Right kidney (tissue), 9 donors: Measurements from ENCODE around the gene BST1.

ENCODE experiments used
- DNase-seq: peaks from one replicate; pipeline ENCODE4 v3.0.0-alpha.2; 2016
- long read RNA-seq, 8 donors: transcript quantifications; one replicate each; lab custom pipeline, GENCODE V29; 2026

The BST1 gene, protein sequence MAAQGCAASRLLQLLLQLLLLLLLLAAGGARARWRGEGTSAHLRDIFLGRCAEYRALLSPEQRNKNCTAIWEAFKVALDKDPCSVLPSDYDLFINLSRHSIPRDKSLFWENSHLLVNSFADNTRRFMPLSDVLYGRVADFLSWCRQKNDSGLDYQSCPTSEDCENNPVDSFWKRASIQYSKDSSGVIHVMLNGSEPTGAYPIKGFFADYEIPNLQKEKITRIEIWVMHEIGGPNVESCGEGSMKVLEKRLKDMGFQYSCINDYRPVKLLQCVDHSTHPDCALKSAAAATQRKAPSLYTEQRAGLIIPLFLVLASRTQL
- long read RNA-seq, donor 1, transcript BST1-201 (9 exons, 1,480 nt) = major isoform, 6 of 6 reads
- long read RNA-seq, donor 1, partial matches to known transcripts = 0 of 6 reads
- long read RNA-seq, donor 1, other reads (novel, unspliced or antisense) = 0 of 6 reads
- long read RNA-seq, donor 2, partial matches to known transcripts = 6 of 7 reads
- long read RNA-seq, donor 2, other reads (novel, unspliced or antisense) = 0 of 7 reads
- long read RNA-seq, donor 3, partial matches to known transcripts = 0 of 2 reads
- long read RNA-seq, donor 3, other reads (novel, unspliced or antisense) = 0 of 2 reads
- long read RNA-seq, donor 4, partial matches to known transcripts = 0 of 1 reads
- long read RNA-seq, donor 4, other reads (novel, unspliced or antisense) = 0 of 1 reads
- long read RNA-seq, donor 5, transcript BST1-201 (9 exons, 1,480 nt) = major isoform, 5 of 5 reads
- long read RNA-seq, donor 5, partial matches to known transcripts = 0 of 5 reads
- long read RNA-seq, donor 5, other reads (novel, unspliced or antisense) = 0 of 5 reads
- long read RNA-seq, donor 6, partial matches to known transcripts = 10 of 14 reads
- long read RNA-seq, donor 6, other reads (novel, unspliced or antisense) = 0 of 14 reads
- long read RNA-seq, donor 7, partial matches to known transcripts = 14 of 18 reads
- long read RNA-seq, donor 7, other reads (novel, unspliced or antisense) = 0 of 18 reads
- long read RNA-seq, donor 8, partial matches to known transcripts = 0 of 2 reads
- long read RNA-seq, donor 8, other reads (novel, unspliced or antisense) = 0 of 2 reads

DNA sequence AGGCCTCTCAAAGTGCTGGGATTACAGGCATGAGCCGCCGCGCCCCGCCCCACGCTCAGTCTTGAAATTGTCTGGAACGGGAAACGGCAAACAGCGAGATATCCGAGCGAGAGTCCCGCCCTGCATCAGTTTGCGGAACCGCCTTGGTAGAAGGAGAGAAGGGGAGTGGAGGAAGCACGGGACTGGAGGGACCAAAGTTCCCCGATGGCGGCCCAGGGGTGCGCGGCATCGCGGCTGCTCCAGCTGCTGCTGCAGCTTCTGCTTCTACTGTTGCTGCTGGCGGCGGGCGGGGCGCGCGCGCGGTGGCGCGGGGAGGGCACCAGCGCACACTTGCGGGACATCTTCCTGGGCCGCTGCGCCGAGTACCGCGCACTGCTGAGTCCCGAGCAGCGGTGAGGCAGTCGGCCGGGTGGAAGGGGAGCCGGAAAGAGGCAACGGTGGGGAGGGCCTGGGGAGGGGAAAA is at the start of gene BST1:
BST1 (plus strand) TSS at position 125 of the 463 bp plus-strand sequence; CDS start at position 205, 80 bp downstream.
- peak; percentile 73 for DNase-seq

DNA sequence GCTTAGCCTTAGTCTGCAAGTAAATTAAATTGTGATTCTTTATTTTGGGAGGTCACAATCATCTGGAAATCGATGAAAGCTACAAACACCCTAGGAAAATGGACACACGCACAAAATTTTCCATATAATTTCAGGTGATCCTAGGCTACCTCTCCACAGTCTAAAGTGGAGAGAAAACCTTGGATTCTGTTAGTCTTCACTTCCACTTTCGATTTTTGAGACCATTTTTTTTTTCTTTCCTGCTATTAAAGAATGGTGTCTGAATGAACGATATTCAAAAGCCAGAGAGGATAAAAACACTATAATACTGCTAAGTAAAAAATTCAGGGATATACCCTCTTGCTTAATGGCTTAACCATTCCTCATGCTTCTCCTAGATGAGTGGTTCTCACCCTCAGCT is 49.4 kb upstream of the BST1 start:
- no peak for DNase-seq

DNA sequence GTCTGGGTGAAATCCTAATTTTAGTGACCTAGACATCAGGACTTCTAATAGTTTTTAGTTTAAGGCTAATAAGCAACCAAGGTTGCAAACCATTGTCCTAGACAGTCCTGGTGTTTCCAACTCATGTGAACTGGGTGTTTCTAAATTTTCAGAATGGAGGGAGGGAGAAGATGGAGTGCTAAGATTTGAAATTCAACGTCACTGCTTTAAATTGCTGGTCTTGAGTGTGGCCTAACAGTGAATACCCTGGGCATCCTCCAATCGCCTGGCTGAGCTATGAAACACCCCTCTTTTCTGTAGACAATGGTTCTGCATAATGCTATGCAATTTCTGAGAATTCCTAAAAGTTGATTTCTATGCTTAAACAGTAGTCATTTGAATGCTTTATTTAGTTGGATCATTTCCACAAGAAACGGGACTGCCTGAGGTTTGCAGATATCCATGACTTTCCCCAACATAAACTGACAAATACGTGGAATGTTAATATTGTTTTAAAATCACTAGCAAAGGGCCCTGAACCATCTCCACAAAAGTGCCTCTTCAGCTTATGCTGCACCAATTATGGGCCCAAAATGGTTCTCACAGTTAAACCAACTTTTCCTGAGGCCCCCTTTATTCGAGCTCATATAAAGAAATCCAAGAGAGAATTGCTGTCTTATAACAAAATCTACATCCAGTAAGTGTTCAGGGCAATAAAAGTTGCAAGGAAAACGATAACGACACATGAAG is 48.8 kb upstream of the BST1 start:
- DNase-seq = no peak

DNA sequence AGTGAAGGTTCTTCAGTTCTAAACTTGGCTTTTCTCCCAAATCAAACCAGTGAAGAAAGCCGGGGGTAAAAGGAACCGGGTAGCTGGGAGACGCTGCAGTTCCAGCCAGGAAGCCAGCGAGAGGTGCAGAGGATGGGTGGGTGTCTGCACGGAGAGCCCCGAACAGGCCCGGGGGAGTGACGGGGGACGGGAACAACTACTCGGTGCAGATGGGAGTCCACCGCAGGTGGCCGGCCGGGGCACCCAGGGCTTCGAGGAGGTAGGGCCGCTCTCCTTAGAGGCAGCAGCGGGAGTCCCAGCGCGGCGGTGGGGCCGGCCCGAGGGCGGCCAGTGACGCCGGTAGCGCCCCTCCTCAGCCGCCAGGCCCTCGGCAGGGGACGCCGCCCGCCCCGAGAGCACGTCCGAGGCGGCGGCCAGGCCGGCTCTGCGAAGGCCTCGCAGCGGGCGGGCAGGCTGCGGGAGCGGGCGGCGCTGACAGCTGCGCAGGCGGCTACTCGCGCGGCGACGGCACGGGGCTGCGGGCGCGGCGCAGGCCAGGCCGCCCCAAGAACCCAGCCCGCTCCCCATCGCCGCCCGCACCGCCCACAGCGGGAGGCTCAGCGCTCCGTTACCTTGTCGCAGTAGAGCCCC is 48.2 kb upstream of the BST1 start:
- peak; percentile 81 for DNase-seq

DNA sequence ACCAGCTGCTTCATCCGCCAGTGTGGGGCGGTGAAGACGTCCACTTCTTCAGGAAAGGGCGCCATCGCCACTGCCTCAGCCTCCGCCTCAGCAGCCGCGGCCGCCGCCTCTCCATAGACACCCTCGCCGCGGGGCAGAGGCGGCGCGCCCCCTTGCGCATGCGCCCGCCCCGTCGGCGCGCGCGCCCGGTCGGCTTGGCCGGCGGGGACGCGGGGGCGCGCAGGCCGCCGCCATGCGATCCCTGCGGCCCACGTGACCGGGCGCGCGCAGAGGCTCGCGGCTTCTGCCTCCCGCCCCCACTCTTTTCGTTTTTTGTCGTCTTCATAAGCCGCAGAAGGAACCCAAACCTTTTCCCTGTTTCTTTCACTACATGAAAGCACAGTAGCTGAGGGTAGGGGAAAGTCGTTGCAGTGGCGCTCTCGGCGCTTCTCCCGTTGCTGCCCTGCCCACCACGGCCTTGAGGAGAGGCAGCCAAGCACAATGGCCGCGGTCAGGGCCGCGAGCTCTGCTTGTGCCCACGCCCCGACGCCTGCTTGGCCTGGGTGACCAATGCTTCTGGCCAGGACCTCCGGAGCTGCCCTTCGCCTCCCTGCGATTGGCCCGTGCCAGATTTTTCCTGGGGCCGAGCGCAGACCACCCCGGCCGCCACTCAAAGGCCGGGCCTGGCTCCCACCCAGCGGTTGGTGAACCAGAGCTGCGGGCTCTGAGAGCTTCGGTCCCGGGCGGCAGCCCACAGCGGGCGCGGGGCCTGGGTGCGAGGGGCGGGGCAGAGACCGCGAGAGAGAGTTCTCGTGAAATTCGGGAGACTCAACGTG is 47.4 kb upstream of the BST1 start, which contains the start of gene FBXL5:
FBXL5 (minus strand) TSS at position 135 of the 815 bp plus-strand sequence; CDS start at position 65, 70 bp downstream.
- peak; percentile 100 for DNase-seq

DNA sequence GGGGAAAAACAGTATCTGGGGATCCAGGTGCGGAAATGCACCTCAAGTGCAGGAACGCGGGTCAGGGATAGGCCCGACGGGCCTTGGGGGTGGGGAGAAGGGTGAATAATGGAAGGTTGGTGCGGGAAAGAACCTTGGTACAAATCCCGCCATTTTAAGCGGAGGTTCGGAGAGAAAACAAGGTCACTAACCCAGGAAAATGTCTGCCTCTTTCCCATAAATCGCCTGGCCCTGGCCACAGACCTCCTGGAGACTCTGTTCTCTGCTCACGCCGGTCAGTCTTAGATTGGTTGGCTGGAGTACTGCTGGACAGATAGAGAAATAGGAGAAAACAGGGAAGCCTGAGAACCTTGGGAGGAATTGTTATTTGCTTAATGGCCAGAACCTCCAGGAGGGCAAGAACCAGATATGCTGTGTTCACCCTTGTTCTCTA is 46.8 kb upstream of the BST1 start:
- no peak for DNase-seq

DNA sequence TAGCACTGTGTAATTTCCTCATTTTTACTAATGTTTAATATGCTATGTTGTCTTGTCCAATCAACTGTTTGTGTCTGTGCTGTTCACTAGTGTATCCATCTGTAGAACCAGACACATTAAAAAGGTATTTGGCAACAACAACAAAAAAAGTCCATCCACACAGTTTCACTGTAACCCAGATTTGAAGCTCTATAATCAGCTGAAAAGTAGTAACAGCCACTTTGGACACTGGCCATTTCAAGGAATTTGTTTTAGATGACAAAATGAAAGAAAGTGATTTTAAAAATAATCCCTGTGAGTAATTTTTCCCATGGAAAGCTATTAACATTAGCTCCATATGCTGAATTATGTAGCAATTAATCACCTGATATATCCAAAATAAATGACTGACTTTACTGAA is 45.5 kb upstream of the BST1 start:
- no peak for DNase-seq

DNA sequence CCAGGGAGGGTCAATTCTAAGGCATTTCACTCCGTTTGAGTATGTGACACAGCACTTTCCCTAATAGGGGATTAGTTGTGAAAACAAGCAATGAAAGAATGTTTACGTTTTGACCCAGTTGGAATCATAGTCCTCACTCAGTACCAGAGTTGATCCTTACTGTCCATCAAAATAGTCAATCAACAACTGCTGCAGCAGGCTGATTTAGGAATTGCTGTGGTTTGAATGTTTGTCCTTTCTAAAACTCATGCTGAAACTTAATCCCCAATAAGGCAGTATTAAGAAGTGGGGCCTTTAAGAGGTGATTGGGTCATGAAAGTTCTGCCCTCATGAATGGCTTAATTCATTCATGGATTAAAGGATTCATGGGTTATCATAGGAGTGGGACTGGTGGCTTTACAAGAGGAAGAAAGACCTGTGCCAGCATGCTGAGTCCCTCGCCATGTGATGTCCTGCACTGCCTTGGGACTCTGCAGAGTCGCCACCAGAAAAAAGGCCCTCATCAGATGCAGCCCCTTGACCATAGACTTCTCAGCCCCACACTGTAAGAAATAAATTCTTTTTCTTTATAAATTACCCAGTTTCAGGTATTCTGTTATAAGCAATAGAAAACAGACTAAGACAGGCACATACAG is 44.6 kb upstream of the BST1 start:
- DNase-seq = no peak

DNA sequence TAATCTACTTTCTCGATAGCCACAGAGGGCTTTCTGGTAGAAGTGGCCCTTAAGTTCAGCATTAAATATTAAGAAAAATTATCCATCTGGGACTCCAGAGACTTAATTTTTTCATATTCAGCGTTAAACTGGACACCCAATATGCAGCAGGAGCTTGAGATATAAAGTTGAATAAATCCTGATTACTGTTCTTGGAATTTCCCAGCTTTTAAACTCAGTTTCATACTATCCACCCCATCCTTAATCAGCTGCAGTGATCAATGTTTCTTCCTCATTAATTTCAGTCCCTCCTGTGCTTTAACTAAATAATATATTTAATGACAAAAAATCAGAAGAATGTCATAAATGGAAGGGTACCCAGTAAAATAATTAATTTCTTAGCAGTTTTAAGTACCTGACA is 44.1 kb upstream of the BST1 start:
- no peak for DNase-seq

DNA sequence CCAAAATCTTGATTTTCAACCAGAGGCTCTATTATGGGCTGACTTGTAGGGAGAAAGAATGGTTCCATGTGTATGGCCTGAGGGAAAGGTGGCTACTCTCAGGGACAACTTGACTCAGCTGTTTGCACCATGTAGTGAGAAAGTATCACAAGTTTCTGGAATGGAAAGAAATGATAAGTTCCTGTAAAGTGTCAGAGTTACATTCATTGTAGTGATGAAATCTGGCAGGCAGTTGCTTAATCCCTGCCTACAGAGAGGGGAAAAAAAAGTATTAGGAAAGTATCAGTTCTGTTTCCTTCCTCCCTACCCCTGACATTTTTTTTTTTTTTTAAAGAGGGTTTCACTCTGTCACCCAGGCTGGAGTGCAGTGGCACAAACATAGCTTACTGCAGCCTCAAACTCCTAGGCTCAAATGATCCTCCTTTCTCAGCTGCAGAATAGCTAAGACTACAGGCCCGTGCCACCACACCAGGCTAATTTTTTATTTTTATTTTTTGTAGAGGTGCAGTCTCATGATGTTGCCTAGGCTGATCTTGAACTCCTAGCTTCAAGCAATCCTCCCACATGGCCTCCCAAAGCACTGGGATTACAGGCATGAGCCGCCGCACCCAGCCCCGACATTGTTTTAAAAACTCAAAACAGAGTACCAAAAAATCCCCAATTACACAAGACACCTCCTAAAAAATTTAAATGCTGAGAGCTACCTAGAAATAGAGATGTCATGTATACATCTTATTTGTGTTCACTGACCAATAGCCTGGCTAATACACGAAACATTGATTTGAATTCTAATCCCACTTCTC is 42.9 kb upstream of the BST1 start:
- DNase-seq = no peak

DNA sequence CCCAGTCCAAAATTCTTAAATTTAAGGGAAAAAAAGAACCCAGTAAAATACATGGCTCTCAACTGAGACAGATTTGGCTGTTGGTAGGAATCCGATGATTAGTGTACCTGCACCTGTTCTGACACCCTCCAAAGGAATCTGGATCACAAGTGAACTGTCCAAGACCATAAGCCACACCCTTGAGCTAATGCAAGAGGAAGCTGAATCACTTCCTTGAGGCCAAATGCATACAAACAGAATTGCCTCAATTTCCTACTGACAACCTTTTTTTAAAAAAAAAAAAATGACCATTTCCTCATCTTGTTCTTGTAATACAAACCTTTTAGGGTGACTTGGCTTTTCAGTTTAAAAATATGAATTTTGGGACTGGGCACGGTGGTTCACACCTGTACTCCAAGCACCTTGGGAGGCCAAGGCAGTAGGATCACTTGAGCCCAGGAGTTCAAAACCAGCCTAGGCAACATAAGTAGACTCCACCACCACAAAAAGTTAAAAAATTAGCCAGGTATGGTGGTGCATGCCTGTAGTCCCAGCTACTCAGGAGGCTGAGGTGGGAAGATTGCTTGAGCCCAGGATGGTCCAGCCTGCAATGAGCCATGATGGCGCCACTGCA is 37.0 kb upstream of the BST1 start:
- no peak for DNase-seq

DNA sequence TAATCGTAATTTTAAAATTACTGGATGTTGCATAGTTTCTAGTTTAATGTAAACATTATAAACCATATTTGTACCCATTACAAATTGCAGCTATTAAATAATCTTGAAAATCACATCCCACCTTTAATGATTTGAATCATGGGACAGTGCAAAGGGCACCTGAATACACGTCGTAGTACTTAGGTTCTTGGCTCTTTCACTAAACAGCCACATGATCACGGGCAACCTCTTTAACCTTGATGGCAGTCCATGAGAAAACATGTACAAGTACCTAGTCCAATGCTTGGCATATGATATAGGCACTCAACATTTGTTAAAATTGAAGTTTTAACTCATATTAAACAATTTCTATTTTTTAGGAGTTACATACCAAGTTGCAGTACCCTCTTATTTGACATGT is 35.9 kb upstream of the BST1 start:
- DNase-seq = no peak

DNA sequence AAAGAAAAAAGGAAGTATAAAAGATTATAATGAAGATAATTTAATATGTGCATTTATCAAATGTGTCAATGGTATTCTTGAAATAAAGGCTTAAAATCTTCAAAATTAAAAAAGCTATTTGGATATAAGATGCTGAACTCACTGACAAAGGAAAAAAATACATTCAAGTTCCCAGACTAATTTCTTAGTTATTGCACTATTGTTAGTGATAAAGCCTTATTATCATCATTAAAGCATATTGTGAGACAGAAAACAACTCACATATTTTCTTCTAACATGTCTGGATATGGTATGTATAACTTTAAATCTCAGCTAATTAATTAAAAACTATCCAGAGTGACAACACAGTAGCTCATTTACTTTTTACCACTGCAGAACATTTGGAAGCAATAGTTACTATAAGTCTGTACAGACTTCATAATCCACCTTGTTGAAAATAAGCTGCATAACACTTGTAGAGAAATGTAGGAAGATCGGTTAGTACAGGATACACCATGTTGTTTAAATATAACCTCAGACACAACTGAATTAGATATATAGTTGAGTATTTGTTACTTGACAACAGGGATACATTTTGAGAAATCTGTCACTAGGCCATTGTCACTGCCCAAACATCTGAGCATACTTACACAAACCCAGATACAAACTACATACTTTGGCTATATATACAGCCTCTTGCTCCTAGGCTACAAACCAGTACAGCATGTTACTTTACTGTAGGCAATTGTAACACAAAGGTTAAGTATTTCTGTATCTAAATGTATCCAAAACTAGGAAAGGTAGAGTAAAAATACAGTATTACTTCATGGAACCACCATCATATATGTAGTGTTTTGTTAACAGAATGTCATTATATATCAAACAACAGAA is 34.1 kb upstream of the BST1 start:
- DNase-seq = no peak

DNA sequence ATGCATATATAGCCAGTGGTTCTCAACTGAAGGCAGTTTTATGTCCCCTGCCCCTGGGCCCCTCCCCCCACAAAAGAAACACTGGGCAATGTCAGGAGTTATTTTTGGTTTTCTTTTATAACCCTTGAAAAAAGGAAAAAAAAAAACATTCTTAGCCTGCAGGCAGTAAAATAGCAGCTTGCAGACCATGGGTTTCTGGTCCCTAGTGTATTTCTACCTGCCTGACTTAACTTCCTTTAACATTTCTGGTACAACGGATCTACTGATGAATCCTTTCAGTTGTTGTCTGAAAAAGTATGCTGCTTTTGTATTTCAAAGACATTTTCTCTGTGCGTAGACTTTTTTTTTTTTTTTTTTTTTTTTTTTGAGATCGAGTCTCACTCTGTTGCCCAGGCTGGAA is 32.3 kb upstream of the BST1 start:
- DNase-seq = no peak

DNA sequence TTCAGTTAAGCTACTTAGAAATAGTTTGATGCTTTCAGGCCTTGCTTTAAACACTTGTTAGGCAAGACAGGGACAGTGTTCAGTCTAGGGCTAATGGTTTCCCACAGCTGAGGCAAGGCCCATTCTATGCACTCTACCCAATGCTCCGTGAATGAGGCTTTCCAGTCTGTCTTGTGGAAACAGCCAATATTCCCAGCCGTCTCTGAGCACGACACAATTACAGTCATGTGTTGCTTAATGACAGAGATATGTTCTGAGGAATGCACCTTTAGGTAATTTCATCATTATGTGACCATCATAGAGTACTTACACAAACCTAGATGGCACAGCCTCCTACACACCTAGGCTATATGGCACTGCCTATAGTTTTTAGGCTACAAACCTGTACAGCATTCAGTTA is 30.8 kb upstream of the BST1 start:
- no peak for DNase-seq

DNA sequence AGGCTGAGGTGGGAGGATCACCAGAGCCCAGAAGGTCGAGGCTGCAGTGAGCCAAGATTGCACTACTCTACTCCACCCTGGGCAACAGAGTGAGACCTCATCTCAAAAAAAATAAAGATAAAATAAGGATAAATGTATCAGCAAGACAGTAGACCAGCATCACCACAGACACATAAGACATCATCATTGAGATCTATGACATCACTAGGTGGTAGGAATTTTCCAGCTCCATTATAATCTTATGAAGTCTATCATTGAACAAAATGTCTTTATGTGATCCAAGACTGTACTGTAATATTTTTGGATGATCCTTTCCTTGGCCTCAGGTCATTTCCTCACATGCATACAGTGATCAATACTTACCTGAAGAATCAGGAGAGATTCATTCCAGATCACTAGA is 29.5 kb upstream of the BST1 start:
- DNase-seq = no peak

DNA sequence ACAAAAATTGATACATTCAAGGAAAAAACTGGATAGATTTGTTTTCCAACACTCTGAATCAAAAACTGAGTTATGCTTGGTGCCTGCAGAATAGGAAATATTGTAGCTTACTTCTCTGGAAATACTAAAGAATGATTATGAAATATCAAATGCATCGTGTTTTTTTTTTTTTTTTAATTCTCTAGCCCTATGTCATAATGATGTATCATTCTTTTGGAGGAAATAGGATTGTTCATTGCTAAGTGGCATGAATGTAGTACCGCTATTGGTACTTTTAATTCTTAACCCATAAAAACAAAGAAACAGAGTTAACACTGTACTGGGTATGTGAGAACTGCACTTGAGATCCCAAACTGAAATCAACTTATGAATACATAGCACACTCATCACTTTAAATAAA is 28.8 kb upstream of the BST1 start:
- no peak for DNase-seq

DNA sequence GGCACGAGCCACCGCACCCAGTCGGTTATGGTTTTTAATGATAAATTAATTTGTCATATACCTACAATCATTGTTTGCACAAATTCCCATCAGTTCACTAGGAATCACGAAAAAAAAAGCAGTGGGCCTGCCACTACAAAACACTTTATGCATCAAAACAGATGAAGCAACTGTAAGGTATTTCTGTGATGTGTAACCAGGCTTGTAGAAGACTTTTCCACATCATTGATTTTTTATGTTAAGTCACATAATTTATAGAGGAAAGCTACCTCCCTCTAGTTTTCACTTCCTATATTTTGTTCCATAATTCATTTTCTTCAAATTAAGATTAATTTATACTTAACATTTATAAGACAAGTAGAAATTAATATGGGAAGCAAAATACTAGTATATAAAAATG is 27.9 kb upstream of the BST1 start:
- DNase-seq = no peak
